ENCODE data around the gene SLC40A1.

- TF ChIP-seq MXI1 (conservative IDR thresholded peaks at IDR 0.05; ENCODE audit: poor library complexity, severe bottlenecking) (no peak), CTCF (IDR thresholded peaks at IDR 0.05; ENCODE audit: poor library complexity, severe bottlenecking) (no peak), TAF1 (IDR thresholded peaks at IDR 0.05; ENCODE audit: low read depth) (no peak), POLR2AphosphoS5 (IDR thresholded peaks at IDR 0.05) (no peak), EZH2 (IDR thresholded peaks at IDR 0.05; ENCODE audit: borderline replicate concordance, insufficient read depth, low read length, poor library complexity, severe bottlenecking) (no peak), RAD21 (conservative IDR thresholded peaks at IDR 0.05) (no peak), REST (IDR thresholded peaks at IDR 0.05; ENCODE audit: borderline replicate concordance) (no peak), SMC3 (conservative IDR thresholded peaks at IDR 0.05; ENCODE audit: poor library complexity) (no peak)
Measured at GRCh38 chr2:189530965-189531637, 49.5 kb downstream of the SLC40A1 start.

Data from neural cell (in vitro differentiated cells).